Adrenal gland (tissue), 5 donors: ENCODE measurements around the gene PPIA.

Experiments used
- CTCF ChIP-seq, 6 experiments: fragments of 450-650 bp in 4 of 6; fragments of 200-600 bp in 2 of 6; sonication (generic) in 1 of 6; IDR thresholded peaks; 1 replicate in 5 of 6; 2 replicates in 1 of 6; pipeline versions ENCODE4 v1.5.1 to v1.8.0; 2016 to 2021; ENCODE audit warnings: antibody characterized with exemption in 6 of 6, mild to moderate bottlenecking in 2 of 6, moderate library complexity in 1 of 6
- POLR2A ChIP-seq, 2 donors: fragments of 450-650 bp; IDR thresholded peaks; one replicate each; pipeline ENCODE4 v1.6.1; 2017; ENCODE audit warnings: antibody characterized with exemption in 2 of 2, mild to moderate bottlenecking in 2 of 2, moderate library complexity in 1 of 2
- donor health status: DM: no; HTN: no; CAD: no.

DNA sequence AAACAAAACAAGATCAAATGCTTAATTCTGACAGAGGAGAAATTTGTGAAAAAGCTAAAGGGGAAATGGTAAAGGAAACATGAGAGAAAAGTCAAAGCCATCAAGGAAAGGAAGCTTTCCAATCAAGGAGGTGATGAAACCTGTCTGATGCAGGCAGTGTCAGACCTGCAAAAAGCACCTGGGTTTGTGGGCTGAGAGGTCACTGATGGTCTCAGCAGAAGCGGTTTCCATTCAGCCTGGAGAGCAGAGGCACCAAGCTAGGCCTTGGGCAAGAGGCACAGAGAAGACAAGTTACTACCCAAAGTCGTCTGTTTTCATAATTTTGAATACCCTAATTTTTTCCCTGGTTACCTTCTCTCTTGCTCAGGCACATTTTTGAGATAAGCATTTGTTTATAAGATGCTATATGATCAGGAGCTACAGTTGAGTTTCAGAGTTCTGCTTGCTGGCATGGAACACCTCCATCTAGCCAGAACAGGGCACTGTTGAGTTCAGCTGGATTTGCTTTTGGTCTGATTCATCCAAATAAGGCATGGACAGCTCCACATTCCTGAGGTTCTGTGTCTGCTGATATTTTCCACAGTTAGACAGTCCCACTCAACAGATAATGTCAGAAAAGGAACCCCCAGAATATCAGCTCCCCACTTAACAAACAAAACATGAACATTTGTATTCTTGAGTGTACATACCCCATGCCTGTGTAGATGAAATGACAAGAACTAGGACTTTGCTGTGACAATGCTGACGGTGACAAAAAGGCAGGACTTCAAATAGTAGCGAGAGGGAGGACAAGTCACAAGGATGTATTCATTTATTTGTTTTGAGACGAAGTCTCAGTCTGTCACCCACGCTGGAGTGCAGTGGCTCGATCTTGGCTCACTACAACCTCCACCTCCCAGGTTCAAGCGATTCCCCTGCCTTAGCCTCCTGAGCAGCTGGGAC lies 4.9 kb upstream of the PPIA start:
- TF ChIP-seq CTCF (IDR thresholded peaks at IDR 0.05) (no peak), POLR2A (IDR thresholded peaks at IDR 0.05) (no peak)
